ENCODE data around the gene MINDY3. TPM values are rescaled to one million over a fixed set of nuclear protein-coding genes. Genes with fewer than 3 reads are reported as not detected.

MINDY3 gene
- total RNA-seq, 1 experiment from 2014 or later, result 11.3 TPM

- no peak for DNase-seq (ENCODE audit: low spot score)
- TF ChIP-seq RORB (CRISPR knock-in tag; IDR thresholded peaks at IDR 0.05) (no peak), NR1H2 (CRISPR knock-in tag; IDR thresholded peaks at IDR 0.05) (no peak), E2F1 (CRISPR knock-in tag; IDR thresholded peaks at IDR 0.05) (no peak), NR2C2 (CRISPR knock-in tag; IDR thresholded peaks at IDR 0.05) (no peak), ZNF512 (CRISPR knock-in tag; IDR thresholded peaks at IDR 0.05; ENCODE audit: borderline replicate concordance) (no peak), E2F4 (CRISPR knock-in tag; IDR thresholded peaks at IDR 0.05; ENCODE audit: borderline replicate concordance, low read depth) (no peak), ZNF425 (CRISPR knock-in tag; conservative IDR thresholded peaks at IDR 0.05) (no peak), HMGA2 (CRISPR knock-in tag; IDR thresholded peaks at IDR 0.05) (no peak)
- ChIA-PET CTCF (no interaction called here), POLR2A (no interaction called here)
- no peaks in the 10 kb centered on the region for H3K36me3 Mint-ChIP-seq
- peaks cover 5% of the 10 kb centered on the region; the same call in 1 of the 2 replicates for H3K4me1 Mint-ChIP-seq
- peaks cover 8% of the 10 kb centered on the region for H3K27me3 Mint-ChIP-seq (ENCODE audit: low read depth)
- H3K9me3 Mint-ChIP-seq, result no peaks in the 10 kb centered on the region
- no peak overlapping the region for H3K4me3 Mint-ChIP-seq
- no peak for ATAC-seq
- H3K27ac Mint-ChIP-seq, result no peak overlapping the region
Observed at GRCh38 chr10:15884447-15884846, 24.1 kb upstream of the MINDY3 start.

- ChIA-PET CTCF (interaction anchor here (0.6 to 1.7 kb wide), 3 partner anchors 21 to 931 kb away, joined by 3 to 6 read pairs (median 3); no protein-coding TSS in a partner anchor), POLR2A (no interaction called here)
- Mint-ChIP-seq H3K27me3 (ENCODE audit: low read depth) (peaks cover 9% of the 10 kb centered on the region), H3K27ac (no peak overlapping the region), H3K9me3 (peaks cover 10% of the 10 kb centered on the region), H3K36me3 (peaks cover 2% of the 10 kb centered on the region; the same call in 1 of the 2 replicates), H3K4me3 (no peak overlapping the region), H3K4me1 (peaks cover 12% of the 10 kb centered on the region)
- TF ChIP-seq ZNF317 (CRISPR knock-in tag; IDR thresholded peaks at IDR 0.05; ENCODE audit: borderline replicate concordance, low read depth) (no peak), IRF1 (CRISPR knock-in tag; IDR thresholded peaks at IDR 0.05) (no peak), GTF2I (CRISPR knock-in tag; conservative IDR thresholded peaks at IDR 0.05) (no peak), GABPB1 (CRISPR knock-in tag; IDR thresholded peaks at IDR 0.05) (no peak), MYBL2 (CRISPR knock-in tag; IDR thresholded peaks at IDR 0.05) (no peak), JUN (CRISPR knock-in tag; IDR thresholded peaks at IDR 0.05) (no peak), STAT6 (CRISPR knock-in tag; conservative IDR thresholded peaks at IDR 0.05; ENCODE audit: low read depth) (no peak), ERG (CRISPR knock-in tag; IDR thresholded peaks at IDR 0.05) (no peak), TEAD1 (CRISPR knock-in tag; IDR thresholded peaks at IDR 0.05) (no peak), ZBTB43 (CRISPR knock-in tag; IDR thresholded peaks at IDR 0.05) (no peak), NFYB (CRISPR knock-in tag; conservative IDR thresholded peaks at IDR 0.05; ENCODE audit: low read depth) (no peak), PREB (CRISPR knock-in tag; IDR thresholded peaks at IDR 0.05; ENCODE audit: borderline replicate concordance) (no peak), IRF2 (CRISPR knock-in tag; IDR thresholded peaks at IDR 0.05; ENCODE audit: borderline replicate concordance, low read depth) (no peak)
- DNase-seq (ENCODE audit: low spot score) (no peak), ATAC-seq (no peak)
Observed at GRCh38 chr10:15881542-15881941, 21.2 kb upstream of the MINDY3 start.

All from WTC11 (cell line).